Measurements from ENCODE around the gene MATN4. TPM values are rescaled to one million over a fixed set of nuclear protein-coding genes. Genes with fewer than 3 reads are reported as not detected.

Gene MATN4
- total RNA-seq, 1 experiment from 2014 or later: 0.18 TPM

GRCh38 chr20:45330476-45330875, 22.4 kb upstream of the MATN4 start:
- no peaks in the 10 kb centered on the region for H3K27me3 ChIP-seq
- DNase-seq: no peak
- no peaks in the 10 kb centered on the region for H3K4me1 ChIP-seq
- no peaks in the 10 kb centered on the region for H3K9me3 ChIP-seq (replicated peaks)
- no peak overlapping the region for H3K4me3 ChIP-seq
- peaks cover 21% of the 10 kb centered on the region for H3K36me3 ChIP-seq
- H3K27ac ChIP-seq: no peak overlapping the region

- no peak for DNase-seq
- H3K27ac ChIP-seq: no peak overlapping the region
- H3K4me1 ChIP-seq: no peaks in the 10 kb centered on the region
- H3K27me3 ChIP-seq: no peaks in the 10 kb centered on the region
- H3K4me3 ChIP-seq: no peak overlapping the region
- peaks cover 21% of the 10 kb centered on the region for H3K36me3 ChIP-seq
- no peaks in the 10 kb centered on the region for H3K9me3 ChIP-seq (replicated peaks)
These were observed 21.6 kb upstream of the MATN4 start for GRCh38 chr20:45329497-45330319.

GRCh38 chr20:45328451-45328850, 20.4 kb upstream of the MATN4 start:
- H3K4me3 ChIP-seq: no peak overlapping the region
- H3K36me3 ChIP-seq: peaks cover 21% of the 10 kb centered on the region
- no peaks in the 10 kb centered on the region for H3K9me3 ChIP-seq (replicated peaks)
- DNase-seq: no peak
- no peaks in the 10 kb centered on the region for H3K27me3 ChIP-seq
- no peaks in the 10 kb centered on the region for H3K4me1 ChIP-seq
- H3K27ac ChIP-seq: no peak overlapping the region

- H3K36me3 ChIP-seq: peaks cover 15% of the 10 kb centered on the region
- DNase-seq: no peak
- H3K9me3 ChIP-seq (replicated peaks): no peaks in the 10 kb centered on the region
- H3K4me3 ChIP-seq: no peak overlapping the region
- H3K4me1 ChIP-seq: no peaks in the 10 kb centered on the region
- no peaks in the 10 kb centered on the region for H3K27me3 ChIP-seq
- no peak overlapping the region for H3K27ac ChIP-seq
These were observed 17.3 kb upstream of the MATN4 start for GRCh38 chr20:45325371-45325770.

- H3K27ac ChIP-seq: no peak overlapping the region
These were observed 15.6 kb upstream of the MATN4 start for GRCh38 chr20:45323731-45324130.

GRCh38 chr20:45322952-45323383, 14.9 kb upstream of the MATN4 start:
- H3K27me3 ChIP-seq: no peaks in the 10 kb centered on the region
- H3K4me3 ChIP-seq: no peak overlapping the region
- H3K36me3 ChIP-seq: peaks cover 6% of the 10 kb centered on the region
- DNase-seq: peak; percentile 88 to 93
- no peaks in the 10 kb centered on the region for H3K9me3 ChIP-seq (replicated peaks)
- H3K27ac ChIP-seq: no peak overlapping the region
- no peaks in the 10 kb centered on the region for H3K4me1 ChIP-seq

More at GRCh38 chr20:45323731-45324130, 15.6 kb upstream of the MATN4 start:
- no peaks in the 10 kb centered on the region for H3K27me3 ChIP-seq
- H3K36me3 ChIP-seq: peaks cover 6% of the 10 kb centered on the region
- no peak overlapping the region for H3K4me3 ChIP-seq
- H3K9me3 ChIP-seq (replicated peaks): no peaks in the 10 kb centered on the region
- no peaks in the 10 kb centered on the region for H3K4me1 ChIP-seq
- DNase-seq: no peak

GRCh38 chr20:45320948-45321595, 13.0 kb upstream of the MATN4 start:
- H3K27ac ChIP-seq: no peak overlapping the region
- no peaks in the 10 kb centered on the region for H3K9me3 ChIP-seq (replicated peaks)
- DNase-seq: no peak
- no peaks in the 10 kb centered on the region for H3K4me1 ChIP-seq
- no peak overlapping the region for H3K4me3 ChIP-seq
- H3K36me3 ChIP-seq: no peaks in the 10 kb centered on the region
- H3K27me3 ChIP-seq: no peaks in the 10 kb centered on the region

- Histone ChIP-seq H3K9me3 (replicated peaks) (no peaks in the 10 kb centered on the region), H3K27me3 (peaks cover 8% of the 10 kb centered on the region; the same call in 1 of the 2 replicates), H3K4me1 (no peaks in the 10 kb centered on the region), H3K27ac (no peak overlapping the region), H3K36me3 (no peaks in the 10 kb centered on the region), H3K4me3 (no peak overlapping the region)
- no peak for DNase-seq
These were observed 10.8 kb upstream of the MATN4 start for GRCh38 chr20:45318948-45319347.

GRCh38 chr20:45318386-45318939, 10.4 kb upstream of the MATN4 start:
- Histone ChIP-seq H3K4me1 (no peaks in the 10 kb centered on the region), H3K36me3 (no peaks in the 10 kb centered on the region), H3K9me3 (replicated peaks) (no peaks in the 10 kb centered on the region), H3K27me3 (peaks cover 8% of the 10 kb centered on the region; the same call in 1 of the 2 replicates), H3K27ac (no peak overlapping the region), H3K4me3 (no peak overlapping the region)
- DNase-seq: no peak

GRCh38 chr20:45317826-45318225, 9.7 kb upstream of the MATN4 start:
- Histone ChIP-seq H3K27me3 (peaks cover 8% of the 10 kb centered on the region; the same call in 1 of the 2 replicates), H3K4me3 (no peak overlapping the region), H3K36me3 (no peaks in the 10 kb centered on the region), H3K27ac (no peak overlapping the region), H3K9me3 (replicated peaks) (no peaks in the 10 kb centered on the region), H3K4me1 (no peaks in the 10 kb centered on the region)
- no peak for DNase-seq

- Histone ChIP-seq H3K4me1 (no peaks in the 10 kb centered on the region), H3K36me3 (no peaks in the 10 kb centered on the region), H3K9me3 (replicated peaks) (no peaks in the 10 kb centered on the region), H3K27me3 (peaks cover 12% of the 10 kb centered on the region; the same call in 1 of the 2 replicates), H3K27ac (no peak overlapping the region), H3K4me3 (no peak overlapping the region)
- no peak for DNase-seq
These were observed 8.3 kb upstream of the MATN4 start for GRCh38 chr20:45316150-45317080.

GRCh38 chr20:45315672-45316071, 7.6 kb upstream of the MATN4 start:
- Histone ChIP-seq H3K27ac (no peak overlapping the region), H3K27me3 (peaks cover 12% of the 10 kb centered on the region; the same call in 1 of the 2 replicates)

GRCh38 chr20:45313943-45314342, 5.8 kb upstream of the MATN4 start:
- H3K4me3 ChIP-seq: no peak overlapping the region
- no peaks in the 10 kb centered on the region for H3K9me3 ChIP-seq (replicated peaks)
- DNase-seq: no peak
- H3K4me1 ChIP-seq: no peaks in the 10 kb centered on the region; the same call in 1 of the 2 replicates
- H3K36me3 ChIP-seq: no peaks in the 10 kb centered on the region
- no peak overlapping the region for H3K27ac ChIP-seq
- peaks cover 12% of the 10 kb centered on the region; the same call in 1 of the 2 replicates for H3K27me3 ChIP-seq

More at GRCh38 chr20:45315672-45316071, 7.6 kb upstream of the MATN4 start:
- no peak overlapping the region for H3K4me3 ChIP-seq
- H3K4me1 ChIP-seq: no peaks in the 10 kb centered on the region
- no peaks in the 10 kb centered on the region for H3K9me3 ChIP-seq (replicated peaks)
- no peak for DNase-seq
- no peaks in the 10 kb centered on the region for H3K36me3 ChIP-seq

- Histone ChIP-seq H3K27me3 (peaks cover 13% of the 10 kb centered on the region; the same call in 1 of the 2 replicates), H3K36me3 (no peaks in the 10 kb centered on the region), H3K9me3 (replicated peaks) (no peaks in the 10 kb centered on the region), H3K27ac (no peak overlapping the region), H3K4me1 (no peaks in the 10 kb centered on the region; the same call in 1 of the 2 replicates), H3K4me3 (no peak overlapping the region)
- DNase-seq: no peak
These were observed 5.1 kb upstream of the MATN4 start for GRCh38 chr20:45313065-45313695.

All from SJCRH30 (cell line).